ENCODE data around the gene TNFRSF13B. TPM values are rescaled to one million over a fixed set of nuclear protein-coding genes. Genes with fewer than 3 reads are reported as not detected.
A peak's percentile ranks its signal among the peaks of the same experiment; 100 is the strongest.

The TNFRSF13B gene
- total RNA-seq, 1 donor: not detected

- Histone ChIP-seq H3K4me3 (ENCODE audit: insufficient read depth, low read length) (no peak overlapping the region), H3K79me2 (ENCODE audit: insufficient read depth, low read length) (no peaks in the 10 kb centered on the region), H2AFZ (ENCODE audit: low read length) (no peak overlapping the region), H4K20me1 (ENCODE audit: insufficient read depth, low read length) (no peaks in the 10 kb centered on the region), H3K36me3 (ENCODE audit: insufficient read depth, low read length) (no peaks in the 10 kb centered on the region), H3K9me3 (ENCODE audit: low read depth, low read length) (no peaks in the 10 kb centered on the region), H3K4me2 (ENCODE audit: insufficient read depth, low read length) (no peak overlapping the region), H3K4me1 (ENCODE audit: insufficient read depth, low read length) (peaks cover 3% of the 10 kb centered on the region), H3K27ac (ENCODE audit: low read depth, low read length) (no peak overlapping the region), H3K27me3 (ENCODE audit: insufficient read depth, low read length) (peaks cover 32% of the 10 kb centered on the region)
- no peak for TF ChIP-seq CTCF (IDR thresholded peaks at IDR 0.05; ENCODE audit: extremely low read depth, low read depth, low read length)
- DNase-seq (ENCODE audit: insufficient read length, low spot score, missing footprints): peak; percentile 76
These were observed 29.5 kb downstream of the TNFRSF13B start for GRCh38 chr17:16942141-16943031.

GRCh38 chr17:16941072-16942036 lies 30.6 kb downstream of the TNFRSF13B start:
- no peaks in the 10 kb centered on the region for H4K20me1 ChIP-seq (ENCODE audit: insufficient read depth, low read length)
- H3K27me3 ChIP-seq (ENCODE audit: insufficient read depth, low read length): peaks cover 38% of the 10 kb centered on the region
- peak; percentile 82 for DNase-seq (ENCODE audit: insufficient read length, low spot score, missing footprints)
- H3K79me2 ChIP-seq (ENCODE audit: insufficient read depth, low read length): no peaks in the 10 kb centered on the region
- no peak overlapping the region for H3K27ac ChIP-seq (ENCODE audit: low read depth, low read length)
- H3K4me1 ChIP-seq (ENCODE audit: insufficient read depth, low read length): peaks cover 3% of the 10 kb centered on the region
- no peak overlapping the region for H3K4me2 ChIP-seq (ENCODE audit: insufficient read depth, low read length)
- no peak overlapping the region for H2AFZ ChIP-seq (ENCODE audit: low read length)
- no peak for TF ChIP-seq CTCF (IDR thresholded peaks at IDR 0.05; ENCODE audit: extremely low read depth, low read depth, low read length)
- H3K4me3 ChIP-seq (ENCODE audit: insufficient read depth, low read length): no peak overlapping the region
- no peaks in the 10 kb centered on the region for H3K9me3 ChIP-seq (ENCODE audit: low read depth, low read length)
- no peaks in the 10 kb centered on the region for H3K36me3 ChIP-seq (ENCODE audit: insufficient read depth, low read length)

GRCh38 chr17:16940116-16940881 lies 31.6 kb downstream of the TNFRSF13B start:
- H4K20me1 ChIP-seq (ENCODE audit: insufficient read depth, low read length): no peaks in the 10 kb centered on the region
- H3K79me2 ChIP-seq (ENCODE audit: insufficient read depth, low read length): no peaks in the 10 kb centered on the region
- H3K4me3 ChIP-seq (ENCODE audit: insufficient read depth, low read length): no peak overlapping the region
- H3K27ac ChIP-seq (ENCODE audit: low read depth, low read length): no peak overlapping the region
- peak; percentile 62 for DNase-seq (ENCODE audit: insufficient read length, low spot score, missing footprints)
- peaks cover 28% of the 10 kb centered on the region for H3K27me3 ChIP-seq (ENCODE audit: insufficient read depth, low read length)
- no peak overlapping the region for H2AFZ ChIP-seq (ENCODE audit: low read length)
- peaks cover 3% of the 10 kb centered on the region for H3K4me1 ChIP-seq (ENCODE audit: insufficient read depth, low read length)
- TF ChIP-seq CTCF (IDR thresholded peaks at IDR 0.05; ENCODE audit: extremely low read depth, low read depth, low read length): no peak
- no peak overlapping the region for H3K4me2 ChIP-seq (ENCODE audit: insufficient read depth, low read length)
- H3K36me3 ChIP-seq (ENCODE audit: insufficient read depth, low read length): no peaks in the 10 kb centered on the region
- H3K9me3 ChIP-seq (ENCODE audit: low read depth, low read length): no peaks in the 10 kb centered on the region

Measured in osteoblast (primary cell).